Keratinocyte (primary cell): ENCODE data around the gene PEX16. TPM values are rescaled to one million over a fixed set of nuclear protein-coding genes. Genes with fewer than 3 reads are reported as not detected.

Experiments
- DNase-seq: peaks from one replicate; pipeline ENCODE4 v3.0.0-alpha.2; 2011; ENCODE audit warnings: low read depth, missing footprints, low spot score
- FAIRE-seq: peaks from 2 replicates; lab custom pipeline; 2011; peaks lifted over from hg19 to GRCh38; lab: Jason Lieb, UNC
- H2AFZ ChIP-seq: 2 replicates; pipeline ENCODE4 v1.6.0; 2012; ENCODE audit warnings: low read length, control low read depth, inconsistent platforms; ENCODE audit not compliant: control insufficient read depth
- H3K27ac ChIP-seq: 2 replicates; pipeline ENCODE4 v1.5.1; 2011; ENCODE audit warnings: low read length; ENCODE audit not compliant: control insufficient read depth, insufficient read depth
- H3K27me3 ChIP-seq: 3 replicates; pipeline ENCODE4 v1.6.0; 2011; ENCODE audit warnings: low read length; ENCODE audit not compliant: control insufficient read depth, insufficient read depth; ENCODE audit errors: extremely low read depth
- H3K36me3 ChIP-seq, 2 experiments: 2 replicates in 1 of 2; 3 replicates in 1 of 2; pipeline ENCODE4 v1.5.1; 2011; ENCODE audit warnings: low read length in 2 of 2, mild to moderate bottlenecking in 1 of 2; ENCODE audit not compliant: control insufficient read depth in 2 of 2, insufficient read depth in 2 of 2; ENCODE audit errors: extremely low read depth in 1 of 2
- H3K4me1 ChIP-seq: 3 replicates; pipeline ENCODE4 v1.5.1; 2011; ENCODE audit warnings: low read length; ENCODE audit not compliant: control insufficient read depth, insufficient read depth; ENCODE audit errors: extremely low read depth
- H3K4me2 ChIP-seq: 3 replicates; pipeline ENCODE4 v1.6.0; 2011; ENCODE audit warnings: low read depth, low read length; ENCODE audit not compliant: control insufficient read depth, insufficient read depth; ENCODE audit errors: extremely low read depth
- H3K4me3 ChIP-seq, 3 experiments: fragments of 200-600 bp in 1 of 3; sonication (generic) in 1 of 3; 2 replicates in 2 of 3; 3 replicates in 1 of 3; pipeline ENCODE4 v1.5.1; 2011 to 2016; ENCODE audit warnings: low read length in 3 of 3, mild to moderate bottlenecking in 3 of 3, control low read depth in 2 of 3, inconsistent platforms in 1 of 3, low read depth in 1 of 3, mixed read lengths in 1 of 3, mixed run types in 1 of 3, moderate library complexity in 1 of 3; ENCODE audit not compliant: control insufficient read depth in 2 of 3, insufficient read depth in 2 of 3; ENCODE audit errors: extremely low read depth in 1 of 3
- H3K79me2 ChIP-seq: 2 replicates; pipeline ENCODE4 v1.6.0; 2012; ENCODE audit warnings: low read length; ENCODE audit not compliant: control insufficient read depth, insufficient read depth
- H3K9ac ChIP-seq: 3 replicates; pipeline ENCODE4 v1.6.0; 2011; ENCODE audit warnings: low read length; ENCODE audit not compliant: control insufficient read depth, insufficient read depth; ENCODE audit errors: extremely low read depth
- H3K9me1 ChIP-seq: 3 replicates; pipeline ENCODE4 v1.6.0; 2011; ENCODE audit warnings: low read length; ENCODE audit not compliant: control insufficient read depth, insufficient read depth; ENCODE audit errors: extremely low read depth
- H3K9me3 ChIP-seq: 2 replicates; pipeline ENCODE4 v1.5.1; 2012; ENCODE audit warnings: low read depth, low read length; ENCODE audit not compliant: control insufficient read depth
- H4K20me1 ChIP-seq: 3 replicates; pipeline ENCODE4 v1.6.0; 2011; ENCODE audit warnings: low read length; ENCODE audit not compliant: control insufficient read depth, insufficient read depth; ENCODE audit errors: extremely low read depth
- EZH2 ChIP-seq: IDR thresholded peaks from one replicate; pipeline ENCODE4 v1.6.1; 2012; ENCODE audit warnings: inconsistent platforms, mild to moderate bottlenecking, low read length, moderate library complexity
- dilution Hi-C: fragments of 300-500 bp; cut with MboI; formaldehyde crosslinking; loops from one replicate; pipeline ENCODE4 v1.7.0; 2020; ENCODE audit warnings: low sequenced_read_pairs; ENCODE audit not compliant: extremely low pct_ligation_motif_present
- polyA plus RNA-seq, 5 experiments: library from polyadenylated mRNA; depleted of rRNA in 3 of 5; stranded (reverse) in 3 of 5; stranded (forward) in 1 of 5; unstranded in 1 of 5; fragments of >200 nt; gene quantifications; 1 replicate in 1 of 5; 2 replicates in 3 of 5; 3 replicates in 1 of 5; pipeline versions ENCODE4 v1.2.1 to v1.2.3, GENCODE V29; 2011 to 2012; ENCODE audit warnings: missing spikeins in 2 of 5, low read depth in 1 of 5, low replicate concordance in 1 of 5
- TF ChIP-seq, protein P1 (sequence below), 3 experiments: IDR thresholded peaks in 1 of 3; conservative IDR thresholded peaks in 1 of 3; optimal IDR thresholded peaks in 1 of 3; 2 replicates in 2 of 3; 3 replicates in 1 of 3; pipeline versions ENCODE3 to v1.5.1; 2011; ENCODE audit warnings: low read length in 3 of 3, mild to moderate bottlenecking in 3 of 3, moderate library complexity in 2 of 3, control low read depth in 1 of 3, inconsistent platforms in 1 of 3; ENCODE audit not compliant: insufficient read depth in 2 of 3; ENCODE audit errors: extremely low read depth in 1 of 3

PEX16 gene
- polyA plus RNA-seq, 1 donor (not counting 4 experiments of a cell fraction or from before 2014, with no cell fraction given) = 16.7 TPM

DNA sequence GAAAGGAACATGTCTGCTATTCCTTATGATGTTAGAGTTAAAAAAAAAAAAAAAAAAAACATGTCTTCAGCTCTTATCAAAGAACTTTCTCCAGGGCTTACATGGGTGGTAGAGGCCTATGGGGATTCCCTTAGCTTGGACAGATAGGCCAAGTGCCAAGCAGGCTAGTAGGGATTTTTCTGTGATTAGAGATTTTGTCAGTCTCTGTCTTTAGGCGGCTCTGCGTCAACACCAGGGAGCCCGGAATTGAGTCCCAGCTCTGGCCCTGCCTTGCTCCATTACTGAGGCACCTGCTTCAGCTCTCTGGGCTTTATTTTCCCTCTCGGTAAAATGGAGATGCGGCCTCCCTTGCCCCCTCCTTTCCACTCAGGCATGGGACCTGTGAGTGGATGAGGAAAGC lies 57.3 kb downstream of the PEX16 start:
- Histone ChIP-seq H4K20me1 (peaks cover 2% of the 10 kb centered on the region), H3K27me3 (no peaks in the 10 kb centered on the region), H3K36me3 (peaks cover 15 to 27% of the 10 kb centered on the region in 2 experiments), H3K79me2 (no peaks in the 10 kb centered on the region), H3K4me2 (no peak overlapping the region), H3K9ac (no peak overlapping the region), H3K9me1 (peaks cover 3% of the 10 kb centered on the region), H3K4me3 (no peak overlapping the region), H3K9me3 (no peaks in the 10 kb centered on the region), H3K4me1 (peaks cover 15% of the 10 kb centered on the region), H2AFZ (no peak overlapping the region), H3K27ac (no peak overlapping the region)
- no peak for DNase-seq
- FAIRE-seq = no peak
- dilution Hi-C loops = no loop called here
- no peak for TF ChIP-seq EZH2
- TF ChIP-seq, protein P1, sequence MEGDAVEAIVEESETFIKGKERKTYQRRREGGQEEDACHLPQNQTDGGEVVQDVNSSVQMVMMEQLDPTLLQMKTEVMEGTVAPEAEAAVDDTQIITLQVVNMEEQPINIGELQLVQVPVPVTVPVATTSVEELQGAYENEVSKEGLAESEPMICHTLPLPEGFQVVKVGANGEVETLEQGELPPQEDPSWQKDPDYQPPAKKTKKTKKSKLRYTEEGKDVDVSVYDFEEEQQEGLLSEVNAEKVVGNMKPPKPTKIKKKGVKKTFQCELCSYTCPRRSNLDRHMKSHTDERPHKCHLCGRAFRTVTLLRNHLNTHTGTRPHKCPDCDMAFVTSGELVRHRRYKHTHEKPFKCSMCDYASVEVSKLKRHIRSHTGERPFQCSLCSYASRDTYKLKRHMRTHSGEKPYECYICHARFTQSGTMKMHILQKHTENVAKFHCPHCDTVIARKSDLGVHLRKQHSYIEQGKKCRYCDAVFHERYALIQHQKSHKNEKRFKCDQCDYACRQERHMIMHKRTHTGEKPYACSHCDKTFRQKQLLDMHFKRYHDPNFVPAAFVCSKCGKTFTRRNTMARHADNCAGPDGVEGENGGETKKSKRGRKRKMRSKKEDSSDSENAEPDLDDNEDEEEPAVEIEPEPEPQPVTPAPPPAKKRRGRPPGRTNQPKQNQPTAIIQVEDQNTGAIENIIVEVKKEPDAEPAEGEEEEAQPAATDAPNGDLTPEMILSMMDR (optimal IDR thresholded peaks at IDR 0.05 in 1 of 3, IDR thresholded peaks at IDR 0.05 in 1 of 3, conservative IDR thresholded peaks at IDR 0.05 in 1 of 3; ENCODE audit: extremely low read depth in 1 of 3, insufficient read depth in 2 of 3, low read length in 3 of 3) = no peak

Other genes with a start within 250 kb of the PEX16 start
- 4.9 to 8.4 TPM (median 6.2 TPM) in 3 replicates for gene SLC35C1, start 112.7 kb downstream of the PEX16 start, polyA plus RNA-seq
- 7.2 to 8.9 TPM (median 7.9 TPM) in 3 replicates for gene CRY2, start 70.4 kb downstream of the PEX16 start, polyA plus RNA-seq
- 0.51 to 0.95 TPM (median 0.83 TPM) in 3 replicates for gene MAPK8IP1, start 32.2 kb downstream of the PEX16 start, polyA plus RNA-seq
- 0.25 to 0.32 TPM in 2 of 3 replicates, not detected in the other for gene FREY1, start 10.6 kb downstream of the PEX16 start, polyA plus RNA-seq
- gene LARGE2, start 4.8 kb upstream of the PEX16 start, polyA plus RNA-seq = 7.1 to 29.9 TPM (median 11.1 TPM) in 3 replicates
- gene PHF21A, start 203.6 kb upstream of the PEX16 start, polyA plus RNA-seq = 10.8 to 16.1 TPM (median 11.7 TPM) in 3 replicates